Stimulated activated CD8-positive, alpha-beta memory T cell treated with anti-CD3 and anti-CD28 coated beads, Interleukin-15, amount 100 ng/mL, for 1 hour (primary cell): ENCODE data around the gene GOLGB1.

Experiments used
- DNase-seq: peaks from one replicate; pipeline ENCODE4 v3.0.0-alpha.2; 2020; ENCODE audit warnings: low read depth

The GOLGB1 gene

GRCh38 chr3:121630355-121630754, 119.2 kb downstream of the GOLGB1 start:
- DNase-seq = no peak

- DNase-seq = no peak
Observed at GRCh38 chr3:121629601-121630000, 119.9 kb downstream of the GOLGB1 start.

- DNase-seq = no peak
Observed at GRCh38 chr3:121627622-121628021, 121.9 kb downstream of the GOLGB1 start.

- DNase-seq = no peak
Observed at GRCh38 chr3:121627211-121627610, 122.3 kb downstream of the GOLGB1 start.

- no peak for DNase-seq
Observed at GRCh38 chr3:121626495-121626894, 123.0 kb downstream of the GOLGB1 start.

GRCh38 chr3:121624147-121624899, 125.2 kb downstream of the GOLGB1 start:
- no peak for DNase-seq

GRCh38 chr3:121621491-121621890, 128.1 kb downstream of the GOLGB1 start:
- DNase-seq = no peak

GRCh38 chr3:121619691-121620090, 129.8 kb downstream of the GOLGB1 start:
- DNase-seq = no peak
